ENCODE measurements around the gene CCDC61.

The CCDC61 gene

GRCh38 chr19:46014534-46014933 is 19.3 kb downstream of the CCDC61 start:
- Histone ChIP-seq H3K36me3 (ENCODE audit: control insufficient read depth, insufficient read depth, low read length) (no peaks in the 10 kb centered on the region), H3K9me3 (ENCODE audit: control insufficient read depth, low read length) (no peaks in the 10 kb centered on the region), H3K27ac (no peak overlapping the region), H2AFZ (peak overlapping the region; percentile 57), H3K4me2 (ENCODE audit: low read length) (peak overlapping the region; percentile 68), H3K27me3 (ENCODE audit: control insufficient read depth, insufficient read depth, low read length) (no peaks in the 10 kb centered on the region), H3K79me2 (peaks cover 3% of the 10 kb centered on the region), H3K4me3 (ENCODE audit: low read depth, low read length) (peak overlapping the region; percentile 29), H3K4me1 (peaks cover 12% of the 10 kb centered on the region), H3K9ac (no peak overlapping the region)
- TF ChIP-seq CTCF (IDR thresholded peaks at IDR 0.05) = no peak

GRCh38 chr19:46014941-46015686 is 19.8 kb downstream of the CCDC61 start:
- H2AFZ ChIP-seq = peak overlapping the region; percentile 77
- no peak for TF ChIP-seq CTCF (IDR thresholded peaks at IDR 0.05)
- H3K36me3 ChIP-seq (ENCODE audit: control insufficient read depth, insufficient read depth, low read length) = no peaks in the 10 kb centered on the region
- H3K27ac ChIP-seq = no peak overlapping the region
- H3K4me1 ChIP-seq = peaks cover 12% of the 10 kb centered on the region
- H3K9me3 ChIP-seq (ENCODE audit: control insufficient read depth, low read length) = no peaks in the 10 kb centered on the region
- H3K27me3 ChIP-seq (ENCODE audit: control insufficient read depth, insufficient read depth, low read length) = no peaks in the 10 kb centered on the region
- no peaks in the 10 kb centered on the region for H3K79me2 ChIP-seq
- peak overlapping the region; percentile 64 for H3K4me3 ChIP-seq (ENCODE audit: low read depth, low read length)
- no peak overlapping the region for H3K9ac ChIP-seq
- H3K4me2 ChIP-seq (ENCODE audit: low read length) = peak overlapping the region; percentile 88

GRCh38 chr19:46015687-46016425 is 20.6 kb downstream of the CCDC61 start:
- Histone ChIP-seq H2AFZ (peak overlapping the region; percentile 87), H3K79me2 (no peaks in the 10 kb centered on the region), H3K4me1 (peaks cover 12% of the 10 kb centered on the region), H3K4me2 (ENCODE audit: low read length) (peak overlapping the region; percentile 88), H3K36me3 (ENCODE audit: control insufficient read depth, insufficient read depth, low read length) (no peaks in the 10 kb centered on the region), H3K4me3 (ENCODE audit: low read depth, low read length) (peak overlapping the region; percentile 64), H3K9ac (no peak overlapping the region), H3K9me3 (ENCODE audit: control insufficient read depth, low read length) (no peaks in the 10 kb centered on the region), H3K27ac (no peak overlapping the region), H3K27me3 (ENCODE audit: control insufficient read depth, insufficient read depth, low read length) (no peaks in the 10 kb centered on the region)
- TF ChIP-seq CTCF (IDR thresholded peaks at IDR 0.05) = no peak

GRCh38 chr19:46016426-46017094 is 21.3 kb downstream of the CCDC61 start:
- Histone ChIP-seq H3K27me3 (ENCODE audit: control insufficient read depth, insufficient read depth, low read length) (no peaks in the 10 kb centered on the region), H3K9ac (no peak overlapping the region), H2AFZ (peak overlapping the region; percentile 87), H3K9me3 (ENCODE audit: control insufficient read depth, low read length) (no peaks in the 10 kb centered on the region), H3K27ac (no peak overlapping the region), H3K79me2 (no peaks in the 10 kb centered on the region), H3K4me3 (ENCODE audit: low read depth, low read length) (peak overlapping the region; percentile 64), H3K36me3 (ENCODE audit: control insufficient read depth, insufficient read depth, low read length) (no peaks in the 10 kb centered on the region), H3K4me1 (peaks cover 12% of the 10 kb centered on the region), H3K4me2 (ENCODE audit: low read length) (peak overlapping the region; percentile 88)
- TF ChIP-seq CTCF (IDR thresholded peaks at IDR 0.05) = peak; percentile 55
